Right atrium auricular region (tissue), 2 donors: ENCODE measurements around the gene SRSF2. TPM values are rescaled to one million over a fixed set of nuclear protein-coding genes. Genes with fewer than 3 reads are reported as not detected.
"Not testable (repeated sequence)": the region's sequence is repeated elsewhere in the genome, so short reads cannot be mapped to it uniquely, and the experiment has no call there.

ENCODE experiments used
- DNase-seq: peaks from one replicate; pipeline ENCODE4 v3.0.0-alpha.2; 2019; ENCODE audit warnings: low spot score
- H3K27ac ChIP-seq, 2 donors: fragments of 200-600 bp; sonication (generic); 1 replicate in 1 of 2; 2 replicates in 1 of 2; pipeline ENCODE4 v1.5.1; 2016 to 2019
- H3K27me3 ChIP-seq, 2 donors: fragments of 200-600 bp; sonication (generic); one replicate each; pipeline versions ENCODE4 v1.5.1 to v1.6.0; 2017 to 2019
- H3K36me3 ChIP-seq: fragments of 200-600 bp; sonication (generic); one replicate; pipeline ENCODE4 v1.5.1; 2016
- H3K4me1 ChIP-seq, 2 donors: fragments of 200-600 bp; sonication (generic); one replicate each; pipeline versions ENCODE4 v1.5.1 to v1.6.0; 2017 to 2019
- H3K4me3 ChIP-seq, 2 donors: fragments of 200-600 bp; sonication (generic); 1 replicate in 1 of 2; 2 replicates in 1 of 2; pipeline ENCODE4 v1.5.1; 2017 to 2019; ENCODE audit warnings: mild to moderate bottlenecking in 1 of 2, moderate library complexity in 1 of 2
- H3K9me3 ChIP-seq, 2 donors: fragments of 200-600 bp; sonication (generic); one replicate each; pipeline ENCODE4 v1.5.1; 2019
- CTCF ChIP-seq, 2 donors: fragments of 200-600 bp; sonication (generic); IDR thresholded peaks; one replicate each; pipeline ENCODE4 v1.5.1; 2019; ENCODE audit warnings: antibody characterized with exemption in 2 of 2
- total RNA-seq, 2 donors: library from RNA; depleted of rRNA; stranded (reverse); fragments of >200 nt; gene quantifications; one replicate each; pipeline ENCODE4 v1.1.0, GENCODE V29; 2016

Gene SRSF2
- total RNA-seq, 2 donors from 2014 or later, result 78.3 to 135 TPM

GRCh38 chr17:76702076-76702475 lies 35.1 kb downstream of the SRSF2 start:
- Histone ChIP-seq H3K27me3 (no peaks in the 10 kb centered on the region), H3K9me3 (no peaks in the 10 kb centered on the region), H3K4me3 (no peak overlapping the region), H3K4me1 (peaks cover 0 to 90% of the 10 kb centered on the region in 2 donors), H3K27ac (peak overlapping the region; percentile 93 to 98), H3K36me3 (no peaks in the 10 kb centered on the region)
- no peak for DNase-seq
- no peak for TF ChIP-seq CTCF (IDR thresholded peaks at IDR 0.05)

GRCh38 chr17:76701471-76701967 lies 35.6 kb downstream of the SRSF2 start:
- DNase-seq, result no peak

GRCh38 chr17:76700617-76701470 lies 36.3 kb downstream of the SRSF2 start:
- no peaks in the 10 kb centered on the region for H3K9me3 ChIP-seq
- TF ChIP-seq CTCF (IDR thresholded peaks at IDR 0.05), result no peak
- peaks cover 0 to 94% of the 10 kb centered on the region in 2 donors for H3K4me1 ChIP-seq
- H3K27ac ChIP-seq, result peak overlapping the region; percentile 93 to 98
- no peaks in the 10 kb centered on the region for H3K36me3 ChIP-seq
- DNase-seq, result peak; percentile 92
- H3K4me3 ChIP-seq, result peak overlapping the region; percentile 31 to 38
- no peaks in the 10 kb centered on the region for H3K27me3 ChIP-seq

More at GRCh38 chr17:76701471-76701967, 35.6 kb downstream of the SRSF2 start:
- Histone ChIP-seq H3K27ac (peak overlapping the region; percentile 93 to 98), H3K9me3 (no peaks in the 10 kb centered on the region), H3K4me3 (peak overlapping the region in 1 of 2 donors; percentile 38), H3K36me3 (no peaks in the 10 kb centered on the region), H3K4me1 (peaks cover 0 to 90% of the 10 kb centered on the region in 2 donors), H3K27me3 (no peaks in the 10 kb centered on the region)
- no peak for TF ChIP-seq CTCF (IDR thresholded peaks at IDR 0.05)

GRCh38 chr17:76700270-76700616 lies 36.9 kb downstream of the SRSF2 start:
- no peak for TF ChIP-seq CTCF (IDR thresholded peaks at IDR 0.05)
- H3K27me3 ChIP-seq, result no peaks in the 10 kb centered on the region
- H3K4me3 ChIP-seq, result peak overlapping the region; percentile 31 to 38
- peaks cover 0 to 94% of the 10 kb centered on the region in 2 donors for H3K4me1 ChIP-seq
- H3K27ac ChIP-seq, result peak overlapping the region; percentile 93 to 98
- no peaks in the 10 kb centered on the region for H3K9me3 ChIP-seq
- DNase-seq, result no peak
- no peaks in the 10 kb centered on the region for H3K36me3 ChIP-seq

GRCh38 chr17:76698466-76698977 lies 38.6 kb downstream of the SRSF2 start:
- not testable (repeated sequence) for H3K9me3 ChIP-seq, H3K36me3 ChIP-seq, DNase-seq, H3K27me3 ChIP-seq
- Histone ChIP-seq H3K27ac (peak overlapping the region; percentile 93 to 98), H3K4me1 (peaks cover 0 to 100% of the 10 kb centered on the region in 2 donors), H3K4me3 (peak overlapping the region in 1 of 2 donors; percentile 2)

GRCh38 chr17:76697702-76698465 lies 39.2 kb downstream of the SRSF2 start:
- no peaks in the 10 kb centered on the region for H3K27me3 ChIP-seq
- H3K4me1 ChIP-seq, result peaks cover 0 to 100% of the 10 kb centered on the region in 2 donors
- no peaks in the 10 kb centered on the region for H3K36me3 ChIP-seq
- no peaks in the 10 kb centered on the region for H3K9me3 ChIP-seq
- H3K4me3 ChIP-seq, result peak overlapping the region in 1 of 2 donors; percentile 2
- peak overlapping the region; percentile 93 to 98 for H3K27ac ChIP-seq
- TF ChIP-seq CTCF (IDR thresholded peaks at IDR 0.05), result no peak
- no peak for DNase-seq
